ENCODE results near the gene HNRNPF.
"Not testable (repeated sequence)": the region's sequence is repeated elsewhere in the genome, so short reads cannot be mapped to it uniquely, and the experiment has no call there.

Gene HNRNPF

DNA sequence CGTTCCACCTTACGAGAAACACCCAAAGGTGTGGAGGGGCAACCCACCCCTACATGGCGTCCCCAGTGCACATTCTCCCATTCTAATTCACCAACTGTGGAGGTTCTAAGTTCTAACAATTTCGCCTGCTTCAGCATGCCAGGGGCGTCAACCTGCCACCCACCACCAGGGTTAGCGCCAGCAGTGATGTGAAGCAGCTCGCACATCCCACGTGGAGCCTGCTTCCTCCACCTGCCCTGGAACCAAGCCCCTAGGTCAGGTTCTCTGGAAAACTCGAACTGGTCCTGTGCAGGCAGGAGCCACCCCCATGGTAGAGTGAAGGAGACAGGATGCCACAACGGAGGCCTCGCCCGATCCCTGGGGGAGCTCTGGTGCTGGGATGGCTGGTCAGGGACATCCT, 70.9 kb downstream of the HNRNPF start:
- Histone ChIP-seq H3K9me3 (ENCODE audit: control insufficient read depth, insufficient read depth, low read length) (no peaks in the 10 kb centered on the region), H3K36me3 (ENCODE audit: control insufficient read depth, insufficient read depth, low read length) (peaks cover 3% of the 10 kb centered on the region; the same call in 1 of the 2 replicates), H3K4me3 (ENCODE audit: low read length) (no peak overlapping the region), H3K27ac (ENCODE audit: low read length) (no peak overlapping the region), H3K4me1 (ENCODE audit: control insufficient read depth, insufficient read depth, low read length) (peaks cover 5% of the 10 kb centered on the region), H3K27me3 (ENCODE audit: control insufficient read depth, insufficient read depth, low read length) (no peaks in the 10 kb centered on the region)
- WGBS (ENCODE audit: insufficient coverage, insufficient read length): no CpG with 5 or more reads among the region's 12 CpGs
- DNase-seq (ENCODE audit: low read depth, low spot score): no peak

DNA sequence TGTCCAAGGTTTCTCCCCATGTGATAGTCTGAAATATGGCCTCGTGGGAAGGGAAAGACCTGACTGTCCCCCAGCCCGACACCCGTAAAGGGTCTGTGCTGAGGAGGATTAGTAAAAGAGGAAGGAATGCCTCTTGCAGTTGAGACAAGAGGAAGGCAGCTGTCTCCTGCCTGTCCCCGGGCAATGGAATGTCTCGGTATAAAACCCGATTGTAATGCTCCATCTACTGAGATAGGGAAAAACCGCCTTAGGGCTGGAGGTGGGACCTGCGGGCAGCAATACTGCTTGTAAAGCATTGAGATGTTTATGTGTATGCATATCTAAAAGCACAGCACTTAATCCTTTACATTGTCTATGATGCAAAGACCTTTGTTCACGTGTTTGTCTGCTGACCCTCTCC, 71.5 kb downstream of the HNRNPF start:
- H3K27ac ChIP-seq (ENCODE audit: low read length); H3K4me1 ChIP-seq (ENCODE audit: control insufficient read depth, insufficient read depth, low read length); H3K9me3 ChIP-seq (ENCODE audit: control insufficient read depth, insufficient read depth, low read length); H3K27me3 ChIP-seq (ENCODE audit: control insufficient read depth, insufficient read depth, low read length); H3K36me3 ChIP-seq (ENCODE audit: control insufficient read depth, insufficient read depth, low read length); DNase-seq (ENCODE audit: low read depth, low spot score); H3K4me3 ChIP-seq (ENCODE audit: low read length): not testable (repeated sequence)
- WGBS (ENCODE audit: insufficient coverage, insufficient read length): no CpG with 5 or more reads among the region's 9 CpGs

DNA sequence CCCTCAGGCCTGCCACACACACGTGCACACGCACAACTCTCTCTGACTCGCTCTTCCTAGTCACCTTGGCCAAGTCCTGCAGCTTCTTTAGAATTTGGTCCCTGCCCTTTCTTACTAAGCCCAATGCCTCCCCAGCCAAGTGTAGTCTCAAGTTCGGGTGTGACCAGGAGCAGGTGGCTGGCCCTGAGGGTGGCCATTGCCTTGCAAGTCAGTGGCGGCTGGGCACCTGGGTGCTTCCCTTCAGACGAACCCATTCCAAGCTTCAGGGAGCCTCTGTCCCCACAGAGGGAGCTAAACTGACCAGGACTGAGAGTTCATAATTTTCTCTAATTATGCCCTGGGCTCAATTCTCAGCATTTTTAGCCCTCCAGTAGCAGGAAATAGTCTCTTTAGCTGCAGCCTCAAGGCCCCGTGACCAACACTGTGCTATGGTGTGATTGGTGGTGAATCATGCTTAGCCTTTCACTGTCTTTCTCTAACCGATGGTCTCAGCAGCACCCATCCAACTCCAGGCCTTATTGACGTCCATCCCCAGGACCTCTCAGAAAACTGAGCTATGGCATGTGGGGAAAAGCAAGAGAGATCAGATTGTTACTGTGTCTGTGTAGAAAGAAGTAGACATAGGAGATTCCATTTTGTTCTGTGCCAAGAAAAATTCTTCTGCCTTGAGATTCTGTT, 72.2 kb downstream of the HNRNPF start:
- no peak for DNase-seq (ENCODE audit: low read depth, low spot score)
- H3K9me3 ChIP-seq (ENCODE audit: control insufficient read depth, insufficient read depth, low read length): no peaks in the 10 kb centered on the region
- H3K4me1 ChIP-seq (ENCODE audit: control insufficient read depth, insufficient read depth, low read length): peaks cover 5% of the 10 kb centered on the region
- no peaks in the 10 kb centered on the region for H3K36me3 ChIP-seq (ENCODE audit: control insufficient read depth, insufficient read depth, low read length)
- H3K27ac ChIP-seq (ENCODE audit: low read length): no peak overlapping the region
- WGBS (ENCODE audit: insufficient coverage, insufficient read length): no CpG with 5 or more reads among the region's 9 CpGs
- H3K4me3 ChIP-seq (ENCODE audit: low read length): no peak overlapping the region
- no peaks in the 10 kb centered on the region for H3K27me3 ChIP-seq (ENCODE audit: control insufficient read depth, insufficient read depth, low read length)

DNA sequence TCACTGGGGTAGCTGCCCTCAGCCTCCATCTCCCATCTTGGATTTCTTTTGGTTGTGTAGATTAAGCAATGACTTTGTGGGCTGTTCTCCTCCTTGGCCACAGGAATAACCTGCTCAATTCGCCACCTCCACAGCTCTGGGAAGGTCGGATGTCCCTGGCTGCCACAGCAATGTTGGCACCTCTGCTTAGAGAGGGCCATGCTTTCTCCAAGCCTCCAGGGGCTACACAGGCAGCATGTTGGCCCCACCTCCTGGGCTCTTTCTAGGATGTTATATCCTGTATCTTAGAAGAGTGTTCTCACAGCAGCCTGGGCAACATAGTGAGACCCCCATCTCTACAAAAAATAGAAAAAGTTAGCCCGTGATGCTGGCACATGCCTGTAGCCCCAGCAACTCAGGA, 72.9 kb downstream of the HNRNPF start:
- Histone ChIP-seq H3K36me3 (ENCODE audit: control insufficient read depth, insufficient read depth, low read length) (no peaks in the 10 kb centered on the region), H3K9me3 (ENCODE audit: control insufficient read depth, insufficient read depth, low read length) (no peaks in the 10 kb centered on the region), H3K27ac (ENCODE audit: low read length) (no peak overlapping the region), H3K4me3 (ENCODE audit: low read length) (no peak overlapping the region), H3K4me1 (ENCODE audit: control insufficient read depth, insufficient read depth, low read length) (peaks cover 5% of the 10 kb centered on the region), H3K27me3 (ENCODE audit: control insufficient read depth, insufficient read depth, low read length) (no peaks in the 10 kb centered on the region)
- DNase-seq (ENCODE audit: low read depth, low spot score): no peak
- no CpG with 5 or more reads among the region's 3 CpGs for WGBS (ENCODE audit: insufficient coverage, insufficient read length)

Measured in iPS DF 6.9 (cell line).